Neural cell (in vitro differentiated cells): ENCODE data around the gene RARRES2. TPM values are rescaled to one million over a fixed set of nuclear protein-coding genes. Genes with fewer than 3 reads are reported as not detected.

Source experiments
- H2AFZ ChIP-seq: fragments of 200-600, 300-800 bp; sonication (generic), shearing (Covaris generic); 2 replicates; pipeline ENCODE4 v1.6.0; 2014; ENCODE audit warnings: low read depth, mild to moderate bottlenecking, antibody characterized with exemption, low read length, moderate library complexity
- H3F3A ChIP-seq: fragments of 200-600 bp; shearing (Covaris generic); 2 replicates; pipeline ENCODE4 v1.6.1; 2016; ENCODE audit warnings: mild to moderate bottlenecking, moderate library complexity, mixed read lengths, antibody characterized with exemption, low read length; ENCODE audit not compliant: insufficient read depth, poor library complexity, severe bottlenecking
- H3K27ac ChIP-seq: fragments of 200-600, 300-800 bp; sonication (generic), shearing (Covaris generic); 2 replicates; pipeline ENCODE4 v1.5.1; 2014; ENCODE audit warnings: mild to moderate bottlenecking, low read length, moderate library complexity
- H3K27me3 ChIP-seq: fragments of 300-800, 200-600 bp; sonication (generic), shearing (Covaris generic); 2 replicates; pipeline ENCODE4 v1.6.0; 2014; ENCODE audit warnings: mild to moderate bottlenecking, low read depth, low read length, moderate library complexity; ENCODE audit not compliant: insufficient read depth
- H3K36me3 ChIP-seq: fragments of 300-800, 200-600 bp; sonication (generic), shearing (Covaris generic); 2 replicates; pipeline ENCODE4 v1.5.1; 2014; ENCODE audit warnings: mild to moderate bottlenecking, antibody characterized with exemption, low read length, moderate library complexity; ENCODE audit not compliant: insufficient read depth
- H3K4me2 ChIP-seq: fragments of 300-800, 200-600 bp; sonication (generic), shearing (Covaris generic); 2 replicates; pipeline ENCODE4 v1.6.0; 2014; ENCODE audit warnings: mild to moderate bottlenecking, low read length
- H3K4me3 ChIP-seq: fragments of 300-800, 200-600 bp; sonication (generic), shearing (Covaris generic); 2 replicates; pipeline ENCODE4 v1.5.1; 2014; ENCODE audit warnings: mild to moderate bottlenecking, low read length, moderate library complexity
- H3K79me2 ChIP-seq: fragments of 200-600 bp; shearing (Covaris generic); replicated peaks from 2 replicates; pipeline ENCODE4 v1.6.0; 2014; ENCODE audit warnings: mild to moderate bottlenecking, low read length, moderate library complexity; ENCODE audit not compliant: insufficient read depth
- H3K9ac ChIP-seq: fragments of 300-800, 200-600 bp; sonication (generic), shearing (Covaris generic); 2 replicates; pipeline ENCODE4 v1.6.1; 2016; ENCODE audit warnings: mild to moderate bottlenecking, low read length, mixed read lengths
- H3K9me2 ChIP-seq: fragments of 200-600 bp; shearing (Covaris generic); 2 replicates; pipeline ENCODE4 v1.6.1; 2016; ENCODE audit warnings: mild to moderate bottlenecking, low read length, mixed read lengths; ENCODE audit not compliant: insufficient read depth
- H3K9me3 ChIP-seq: fragments of 200-600, 300-800 bp; sonication (generic), shearing (Covaris generic); 2 replicates; pipeline ENCODE4 v1.6.1; 2016; ENCODE audit warnings: mild to moderate bottlenecking, mixed run types, low read length, moderate library complexity, mixed read lengths
- H4K20me1 ChIP-seq: fragments of 200-600 bp; shearing (Covaris generic); 2 replicates; pipeline ENCODE4 v1.6.1; 2016; ENCODE audit warnings: mild to moderate bottlenecking, mixed run types; ENCODE audit not compliant: insufficient read depth
- EP300 ChIP-seq: fragments of 450-650 bp; conservative IDR thresholded peaks from 2 replicates; pipeline ENCODE4 v1.6.1; 2014; ENCODE audit warnings: antibody characterized with exemption, mild to moderate bottlenecking, moderate library complexity; ENCODE audit not compliant: poor library complexity, severe bottlenecking
- EZH2 ChIP-seq: fragments of 200-600, 300-800 bp; shearing (Covaris generic), sonication (generic); IDR thresholded peaks from 2 replicates; pipeline ENCODE4 v1.6.1; 2014; ENCODE audit warnings: antibody characterized with exemption, low read length, borderline replicate concordance, mild to moderate bottlenecking; ENCODE audit not compliant: insufficient read depth, poor library complexity, severe bottlenecking
- MXI1 ChIP-seq: fragments of 450-650 bp; conservative IDR thresholded peaks from 2 replicates; pipeline ENCODE4 v1.6.1; 2014; ENCODE audit warnings: antibody characterized with exemption, mild to moderate bottlenecking; ENCODE audit not compliant: poor library complexity, severe bottlenecking
- POLR2AphosphoS5 ChIP-seq: IDR thresholded peaks from 2 replicates; pipeline ENCODE4 v1.6.1; 2012
- RAD21 ChIP-seq: fragments of 450-650 bp; conservative IDR thresholded peaks from 2 replicates; pipeline ENCODE4 v1.6.1; 2014; ENCODE audit warnings: antibody characterized with exemption, mild to moderate bottlenecking, moderate library complexity
- SMC3 ChIP-seq: fragments of 450-650 bp; conservative IDR thresholded peaks from 2 replicates; pipeline ENCODE4 v1.6.1; 2014; ENCODE audit warnings: antibody characterized with exemption, mild to moderate bottlenecking, moderate library complexity; ENCODE audit not compliant: poor library complexity
- TAF1 ChIP-seq: IDR thresholded peaks from 2 replicates; pipeline ENCODE4 v1.6.1; 2012; ENCODE audit warnings: low read depth
- polyA plus RNA-seq: library from polyadenylated mRNA; depleted of rRNA; stranded (reverse); fragments of >200 nt; gene quantifications from 2 replicates; pipeline ENCODE4 v1.2.3, GENCODE V29; 2014
- TF ChIP-seq, protein P1 (sequence below): fragments of 450-650 bp; IDR thresholded peaks from 2 replicates; pipeline ENCODE4 v1.5.1; 2014; ENCODE audit warnings: antibody characterized with exemption, mild to moderate bottlenecking, moderate library complexity; ENCODE audit not compliant: poor library complexity, severe bottlenecking
- TF ChIP-seq, protein P2 (sequence below): IDR thresholded peaks from 2 replicates; pipeline ENCODE4 v1.6.1; 2012; ENCODE audit warnings: borderline replicate concordance

Gene RARRES2
- polyA plus RNA-seq, 1 donor from 2014 or later: 0.71 TPM

DNA sequence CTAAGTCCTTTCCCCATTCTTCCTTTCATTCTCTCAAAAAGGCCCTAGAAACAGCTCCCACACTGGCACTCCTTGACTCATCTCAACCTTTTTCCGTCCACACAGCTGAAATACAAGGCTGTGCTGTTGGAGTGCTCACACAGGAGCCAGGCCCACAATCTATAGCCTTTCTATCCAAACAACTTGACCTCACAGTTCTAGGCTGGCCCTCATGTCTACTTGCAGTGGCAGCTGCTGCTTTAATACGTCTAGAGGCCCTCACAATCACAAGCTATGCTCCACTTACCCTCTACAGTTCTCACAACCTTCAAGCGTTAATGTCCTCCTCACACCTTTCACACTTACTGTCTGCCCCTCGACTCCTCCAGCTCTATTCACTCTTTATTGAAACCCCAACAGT lies 30.3 kb downstream of the RARRES2 start:
- H3F3A ChIP-seq: no peaks in the 10 kb centered on the region
- no peak overlapping the region for H3K4me3 ChIP-seq
- no peaks in the 10 kb centered on the region for H4K20me1 ChIP-seq
- no peaks in the 10 kb centered on the region for H3K36me3 ChIP-seq
- H3K9ac ChIP-seq: no peak overlapping the region
- no peaks in the 10 kb centered on the region for H3K27me3 ChIP-seq
- no peaks in the 10 kb centered on the region for H3K9me2 ChIP-seq
- H3K4me2 ChIP-seq: no peak overlapping the region
- no peak overlapping the region for H2AFZ ChIP-seq
- no peaks in the 10 kb centered on the region for H3K9me3 ChIP-seq
- no peaks in the 10 kb centered on the region for H3K79me2 ChIP-seq
- no peak overlapping the region for H3K27ac ChIP-seq
- TF ChIP-seq, protein P1, sequence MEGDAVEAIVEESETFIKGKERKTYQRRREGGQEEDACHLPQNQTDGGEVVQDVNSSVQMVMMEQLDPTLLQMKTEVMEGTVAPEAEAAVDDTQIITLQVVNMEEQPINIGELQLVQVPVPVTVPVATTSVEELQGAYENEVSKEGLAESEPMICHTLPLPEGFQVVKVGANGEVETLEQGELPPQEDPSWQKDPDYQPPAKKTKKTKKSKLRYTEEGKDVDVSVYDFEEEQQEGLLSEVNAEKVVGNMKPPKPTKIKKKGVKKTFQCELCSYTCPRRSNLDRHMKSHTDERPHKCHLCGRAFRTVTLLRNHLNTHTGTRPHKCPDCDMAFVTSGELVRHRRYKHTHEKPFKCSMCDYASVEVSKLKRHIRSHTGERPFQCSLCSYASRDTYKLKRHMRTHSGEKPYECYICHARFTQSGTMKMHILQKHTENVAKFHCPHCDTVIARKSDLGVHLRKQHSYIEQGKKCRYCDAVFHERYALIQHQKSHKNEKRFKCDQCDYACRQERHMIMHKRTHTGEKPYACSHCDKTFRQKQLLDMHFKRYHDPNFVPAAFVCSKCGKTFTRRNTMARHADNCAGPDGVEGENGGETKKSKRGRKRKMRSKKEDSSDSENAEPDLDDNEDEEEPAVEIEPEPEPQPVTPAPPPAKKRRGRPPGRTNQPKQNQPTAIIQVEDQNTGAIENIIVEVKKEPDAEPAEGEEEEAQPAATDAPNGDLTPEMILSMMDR: no peak
- no peak for TF ChIP-seq SMC3
- no peak for TF ChIP-seq EP300
- no peak for TF ChIP-seq POLR2AphosphoS5
- TF ChIP-seq, protein P2, sequence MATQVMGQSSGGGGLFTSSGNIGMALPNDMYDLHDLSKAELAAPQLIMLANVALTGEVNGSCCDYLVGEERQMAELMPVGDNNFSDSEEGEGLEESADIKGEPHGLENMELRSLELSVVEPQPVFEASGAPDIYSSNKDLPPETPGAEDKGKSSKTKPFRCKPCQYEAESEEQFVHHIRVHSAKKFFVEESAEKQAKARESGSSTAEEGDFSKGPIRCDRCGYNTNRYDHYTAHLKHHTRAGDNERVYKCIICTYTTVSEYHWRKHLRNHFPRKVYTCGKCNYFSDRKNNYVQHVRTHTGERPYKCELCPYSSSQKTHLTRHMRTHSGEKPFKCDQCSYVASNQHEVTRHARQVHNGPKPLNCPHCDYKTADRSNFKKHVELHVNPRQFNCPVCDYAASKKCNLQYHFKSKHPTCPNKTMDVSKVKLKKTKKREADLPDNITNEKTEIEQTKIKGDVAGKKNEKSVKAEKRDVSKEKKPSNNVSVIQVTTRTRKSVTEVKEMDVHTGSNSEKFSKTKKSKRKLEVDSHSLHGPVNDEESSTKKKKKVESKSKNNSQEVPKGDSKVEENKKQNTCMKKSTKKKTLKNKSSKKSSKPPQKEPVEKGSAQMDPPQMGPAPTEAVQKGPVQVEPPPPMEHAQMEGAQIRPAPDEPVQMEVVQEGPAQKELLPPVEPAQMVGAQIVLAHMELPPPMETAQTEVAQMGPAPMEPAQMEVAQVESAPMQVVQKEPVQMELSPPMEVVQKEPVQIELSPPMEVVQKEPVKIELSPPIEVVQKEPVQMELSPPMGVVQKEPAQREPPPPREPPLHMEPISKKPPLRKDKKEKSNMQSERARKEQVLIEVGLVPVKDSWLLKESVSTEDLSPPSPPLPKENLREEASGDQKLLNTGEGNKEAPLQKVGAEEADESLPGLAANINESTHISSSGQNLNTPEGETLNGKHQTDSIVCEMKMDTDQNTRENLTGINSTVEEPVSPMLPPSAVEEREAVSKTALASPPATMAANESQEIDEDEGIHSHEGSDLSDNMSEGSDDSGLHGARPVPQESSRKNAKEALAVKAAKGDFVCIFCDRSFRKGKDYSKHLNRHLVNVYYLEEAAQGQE: no peak
- no peak for TF ChIP-seq MXI1
- TF ChIP-seq EZH2: no peak
- no peak for TF ChIP-seq TAF1
- no peak for TF ChIP-seq RAD21

DNA sequence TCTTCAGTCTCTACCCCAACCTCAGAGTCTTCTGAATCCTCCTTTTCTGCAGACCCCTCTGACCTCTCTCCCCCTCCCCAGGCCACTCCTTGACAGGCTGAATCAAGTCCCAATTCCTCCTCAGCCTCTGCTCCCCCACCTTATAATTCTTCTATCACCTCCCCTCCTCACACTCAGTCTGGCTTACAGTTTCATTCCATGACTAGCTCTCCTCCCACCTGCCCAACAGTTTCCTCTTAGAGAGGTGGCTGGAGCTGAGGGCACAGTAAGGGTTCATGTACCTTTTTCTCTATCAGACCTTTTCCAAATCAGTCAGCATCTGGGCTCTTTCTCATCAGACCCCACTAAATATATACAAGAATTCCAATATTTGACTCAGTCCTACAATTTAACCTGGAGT lies 32.9 kb downstream of the RARRES2 start:
- Histone ChIP-seq H2AFZ (no peak overlapping the region), H3K4me3 (no peak overlapping the region), H3K9me3 (no peaks in the 10 kb centered on the region), H3K9me2 (no peaks in the 10 kb centered on the region), H4K20me1 (no peaks in the 10 kb centered on the region), H3K27ac (no peak overlapping the region), H3K79me2 (no peaks in the 10 kb centered on the region), H3F3A (no peaks in the 10 kb centered on the region), H3K36me3 (no peaks in the 10 kb centered on the region), H3K4me2 (no peak overlapping the region), H3K27me3 (no peaks in the 10 kb centered on the region), H3K9ac (no peak overlapping the region)
- no peak for TF ChIP-seq POLR2AphosphoS5
- no peak for TF ChIP-seq MXI1
- TF ChIP-seq, protein P2: no peak
- no peak for TF ChIP-seq SMC3
- no peak for TF ChIP-seq TAF1
- no peak for TF ChIP-seq EZH2
- no peak for TF ChIP-seq RAD21
- TF ChIP-seq EP300: no peak
- TF ChIP-seq, protein P1: no peak
